HG03060 (cell line): ENCODE measurements around the gene HNRNPUL1.

ENCODE experiments used
- ATAC-seq: cut with Tn5 transposase; IDR thresholded peaks from one replicate; pipeline ENCODE4 v1.9.1; 2021; ENCODE audit warnings: low read depth, moderate number of reproducible peaks; ENCODE audit not compliant: unreplicated experiment

Gene HNRNPUL1

GRCh38 chr19:41307090-41307875, 43.1 kb downstream of the HNRNPUL1 start:
- no peak for ATAC-seq

DNA sequence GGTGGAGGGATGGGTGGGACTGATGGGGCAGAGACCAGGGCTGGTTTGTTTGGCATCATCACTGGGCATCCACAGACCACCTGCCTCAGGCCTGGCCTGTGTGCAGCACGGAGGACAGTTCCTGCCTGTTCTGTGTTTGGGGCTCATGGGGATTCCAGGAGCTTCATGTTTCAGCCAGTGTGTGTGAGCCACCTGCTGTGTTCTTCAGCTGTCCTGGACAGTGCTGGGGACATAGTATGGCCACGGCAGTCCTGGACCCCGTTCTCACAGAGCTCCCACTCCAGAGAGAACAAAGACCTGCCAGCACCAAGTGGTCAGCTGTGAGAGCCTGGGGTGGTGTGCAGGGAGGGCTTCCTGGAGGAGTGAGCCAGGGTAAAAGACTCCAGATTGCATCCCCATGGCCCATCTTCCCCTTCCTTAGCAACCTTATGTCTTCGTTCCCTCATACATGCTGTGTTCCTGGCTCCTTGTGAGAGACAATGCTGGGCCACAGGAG, 43.8 kb downstream of the HNRNPUL1 start:
- no peak for ATAC-seq

- ATAC-seq, result no peak
These were observed 44.4 kb downstream of the HNRNPUL1 start for GRCh38 chr19:41308450-41309179.

DNA sequence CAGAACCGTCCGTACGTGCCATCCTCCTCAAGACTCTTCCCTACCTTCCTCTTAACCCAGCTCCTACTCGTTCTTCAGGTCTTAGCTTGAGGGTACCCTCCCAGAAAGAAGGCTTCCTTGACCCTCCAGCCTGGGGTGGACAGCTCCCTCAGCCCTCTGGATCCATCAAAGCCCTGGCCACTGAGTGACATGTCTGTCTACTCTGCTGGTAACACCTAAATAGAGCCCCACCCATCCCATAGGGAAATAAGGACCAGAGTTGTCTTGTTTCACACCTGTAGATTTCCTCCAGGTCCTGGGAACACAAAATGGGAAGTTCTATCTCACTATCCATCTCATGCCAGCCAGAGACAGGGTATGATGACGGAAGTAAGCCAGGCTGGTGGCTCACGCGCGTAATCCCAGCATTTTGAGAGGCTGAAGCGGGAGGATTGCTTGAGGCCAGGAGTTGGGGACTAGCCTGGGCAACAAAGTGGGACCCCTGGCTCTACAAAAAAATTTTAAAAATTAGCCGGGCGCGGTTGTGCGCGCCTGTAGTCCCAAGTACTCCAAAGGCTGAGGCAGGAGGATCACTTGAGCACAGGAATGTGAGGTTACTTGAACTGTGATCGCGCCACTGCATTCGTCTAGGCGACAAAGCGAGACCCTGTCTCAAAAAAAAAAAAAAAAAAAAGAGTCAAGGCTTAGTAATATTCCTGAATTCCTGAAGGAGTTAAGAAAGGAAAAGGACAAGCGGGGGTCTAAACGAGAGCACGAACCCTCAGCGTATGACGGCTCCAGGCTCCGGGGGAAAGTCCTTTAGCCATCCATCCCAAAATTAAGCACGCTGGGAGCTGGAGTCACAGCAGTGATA, 45.2 kb downstream of the HNRNPUL1 start:
- ATAC-seq, result no peak

DNA sequence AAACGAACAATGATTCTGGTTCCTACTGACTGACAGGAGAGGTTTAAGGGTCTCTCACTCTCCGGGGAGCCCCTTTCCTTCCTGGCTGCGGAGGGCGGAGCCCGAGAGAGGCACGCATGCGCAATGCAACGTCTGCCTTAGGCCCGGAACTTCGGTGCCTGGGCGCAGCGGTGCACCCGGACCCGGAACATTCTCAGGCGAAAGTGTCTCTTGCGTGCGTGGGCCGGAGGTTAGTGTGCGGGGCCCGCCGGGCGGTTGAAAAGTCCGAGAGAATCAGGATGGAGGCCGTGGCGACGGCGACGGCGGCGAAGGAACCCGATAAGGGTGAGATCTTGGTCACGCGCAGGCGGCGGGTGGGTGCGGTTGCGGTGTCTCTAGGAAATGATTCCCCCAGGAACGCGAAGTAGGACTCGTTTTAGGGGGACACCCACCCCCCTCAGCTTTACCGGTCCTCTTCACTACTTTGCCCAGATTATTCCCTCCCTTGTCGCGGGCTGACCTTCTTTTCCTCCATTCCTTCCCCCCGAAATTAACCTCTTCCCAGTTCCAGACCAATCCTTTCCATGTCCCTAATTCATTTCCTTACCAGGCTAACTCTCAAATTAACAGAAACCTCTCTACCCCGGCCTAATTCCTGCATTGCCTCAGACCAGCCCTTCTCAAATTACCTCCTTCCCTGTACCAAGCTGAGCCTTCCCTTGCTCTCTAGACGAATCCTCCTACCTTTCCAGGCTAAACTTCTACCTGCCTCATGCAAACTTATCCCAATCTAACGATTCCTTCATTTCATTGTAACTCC, 46.1 kb downstream of the HNRNPUL1 start, which contains the start of gene CCDC97:
CCDC97 (plus strand) TSS at position 140 of the 799 bp plus-strand sequence; CDS start at position 279, 139 bp downstream.
- ATAC-seq, result peak; percentile 47

DNA sequence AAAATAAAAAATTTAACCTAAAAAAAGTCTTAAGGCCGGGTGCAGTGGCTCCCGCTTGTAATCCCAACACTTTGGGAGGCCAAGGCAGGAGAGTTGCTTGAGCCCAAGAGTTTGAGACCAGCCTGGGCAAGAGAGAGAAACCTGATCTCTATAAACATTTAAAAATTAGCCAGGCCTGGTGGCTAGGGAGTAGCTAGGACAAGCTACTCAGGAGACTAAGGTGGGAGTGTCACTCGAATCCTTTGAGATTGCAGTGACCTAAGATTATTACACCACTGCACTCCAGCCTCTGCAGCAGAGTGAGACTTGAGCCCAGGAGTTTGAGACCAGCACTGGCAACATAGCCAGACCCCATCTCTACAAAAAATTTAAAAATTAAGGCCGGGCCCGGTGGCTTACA, 46.9 kb downstream of the HNRNPUL1 start:
- no peak for ATAC-seq

GRCh38 chr19:41311613-41312012, 47.4 kb downstream of the HNRNPUL1 start:
- ATAC-seq, result no peak

DNA sequence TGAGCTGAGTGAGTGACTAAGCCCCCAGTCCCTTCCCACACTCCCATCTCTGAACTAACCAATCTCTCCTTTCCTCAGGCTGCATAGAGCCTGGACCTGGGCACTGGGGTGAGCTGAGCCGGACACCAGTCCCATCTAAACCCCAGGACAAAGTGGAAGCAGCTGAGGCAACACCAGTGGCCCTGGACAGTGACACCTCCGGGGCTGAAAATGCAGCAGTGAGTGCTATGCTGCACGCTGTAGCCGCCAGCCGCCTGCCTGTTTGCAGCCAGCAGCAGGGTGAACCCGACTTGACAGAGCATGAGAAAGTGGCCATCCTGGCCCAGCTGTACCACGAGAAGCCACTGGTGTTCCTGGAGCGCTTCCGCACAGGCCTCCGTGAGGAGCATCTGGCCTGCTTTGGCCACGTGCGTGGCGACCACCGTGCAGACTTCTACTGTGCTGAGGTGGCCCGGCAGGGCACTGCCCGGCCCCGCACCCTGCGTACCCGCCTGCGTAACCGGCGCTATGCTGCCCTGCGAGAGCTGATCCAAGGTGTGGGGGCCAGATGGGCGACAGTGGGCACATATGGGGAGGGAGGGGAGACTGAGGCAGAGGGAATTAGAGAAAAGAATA, 52.2 kb downstream of the HNRNPUL1 start:
- no peak for ATAC-seq

DNA sequence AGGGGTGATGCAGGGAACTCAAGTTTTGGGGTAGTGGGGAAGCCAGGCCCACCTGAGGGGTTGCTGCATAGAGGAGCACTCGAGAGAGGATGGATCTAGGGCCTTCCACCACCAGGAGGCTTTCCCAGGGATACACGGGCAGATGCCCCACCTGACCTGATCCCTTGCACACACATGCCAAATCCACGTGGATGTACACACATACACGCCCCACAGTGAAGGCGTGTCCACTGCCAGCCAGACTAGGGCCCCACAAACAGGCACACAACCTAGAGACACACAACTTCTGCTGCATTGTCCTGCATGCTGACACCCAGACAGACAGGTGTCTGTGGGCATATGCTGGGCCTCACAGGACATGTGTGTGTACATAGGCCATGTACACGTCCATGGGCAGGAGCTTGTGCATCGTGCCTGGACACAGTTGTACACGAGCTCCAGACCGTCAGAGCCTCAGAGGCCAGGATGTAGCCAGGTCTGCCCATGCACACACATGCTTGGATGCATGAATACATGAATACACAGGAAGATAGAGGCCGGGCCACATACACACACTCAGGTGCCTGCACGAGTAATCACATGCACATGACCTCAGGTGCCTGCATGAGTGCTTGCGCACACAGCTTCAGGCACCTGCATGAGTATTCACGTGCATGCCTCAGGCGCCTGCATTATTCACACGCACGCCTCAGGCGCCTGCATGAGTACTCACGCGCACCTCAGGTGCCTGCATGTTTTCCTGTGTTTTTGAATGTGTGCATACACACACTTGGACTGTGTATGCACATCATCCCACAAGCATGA, 54.7 kb downstream of the HNRNPUL1 start:
- no peak for ATAC-seq

DNA sequence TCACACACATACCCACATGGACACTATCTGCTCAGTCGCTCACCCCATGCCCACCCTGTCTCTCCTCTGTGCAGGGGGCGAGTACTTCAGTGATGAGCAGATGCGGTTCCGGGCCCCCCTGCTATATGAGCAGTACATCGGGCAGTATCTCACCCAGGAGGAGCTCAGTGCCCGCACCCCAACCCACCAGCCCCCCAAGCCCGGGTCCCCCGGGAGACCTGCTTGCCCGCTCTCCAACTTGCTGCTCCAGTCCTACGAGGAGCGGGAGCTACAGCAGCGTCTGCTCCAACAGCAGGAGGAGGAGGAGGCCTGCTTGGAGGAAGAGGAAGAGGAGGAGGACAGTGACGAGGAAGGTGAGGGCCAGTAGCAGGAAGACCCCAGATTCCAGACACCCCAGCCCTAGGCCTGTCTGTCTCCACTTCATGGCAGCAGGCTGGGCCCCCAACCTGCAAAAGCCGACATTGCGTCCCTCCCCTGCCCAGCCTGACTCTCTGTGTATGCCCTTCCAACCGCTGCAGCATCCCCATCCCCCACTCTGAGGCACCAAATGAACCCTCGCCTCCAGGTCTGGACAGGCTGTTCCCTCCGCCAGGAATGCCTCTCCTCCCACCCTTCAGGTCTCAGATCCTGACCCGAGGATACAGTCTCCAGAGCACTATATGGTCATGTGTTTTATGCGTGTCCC, 55.5 kb downstream of the HNRNPUL1 start:
- no peak for ATAC-seq

GRCh38 chr19:41320185-41320518, 56.0 kb downstream of the HNRNPUL1 start:
- no peak for ATAC-seq

- ATAC-seq, result no peak
These were observed 56.4 kb downstream of the HNRNPUL1 start for GRCh38 chr19:41320568-41320967.

GRCh38 chr19:41321204-41321599, 57.0 kb downstream of the HNRNPUL1 start:
- ATAC-seq, result no peak

- no peak for ATAC-seq
These were observed 57.6 kb downstream of the HNRNPUL1 start for GRCh38 chr19:41321600-41322270.

DNA sequence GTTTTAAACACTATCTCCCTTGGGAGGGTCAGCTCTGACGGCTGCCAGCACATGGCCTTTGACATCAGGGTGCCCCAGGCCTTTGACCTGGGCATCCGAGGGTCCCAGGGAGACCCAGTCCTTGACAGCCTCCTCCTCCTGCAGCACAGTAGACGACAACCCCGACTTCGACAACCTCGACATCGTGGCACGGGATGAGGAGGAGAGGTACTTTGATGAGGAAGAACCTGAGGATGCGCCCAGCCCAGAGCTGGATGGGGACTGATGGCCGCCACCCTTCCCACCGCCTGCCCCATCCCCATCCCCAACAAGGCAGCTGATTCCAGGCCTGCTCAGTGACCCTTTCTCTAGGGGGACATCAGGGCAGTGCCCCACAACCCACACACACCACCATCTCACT, 58.3 kb downstream of the HNRNPUL1 start:
- no peak for ATAC-seq

DNA sequence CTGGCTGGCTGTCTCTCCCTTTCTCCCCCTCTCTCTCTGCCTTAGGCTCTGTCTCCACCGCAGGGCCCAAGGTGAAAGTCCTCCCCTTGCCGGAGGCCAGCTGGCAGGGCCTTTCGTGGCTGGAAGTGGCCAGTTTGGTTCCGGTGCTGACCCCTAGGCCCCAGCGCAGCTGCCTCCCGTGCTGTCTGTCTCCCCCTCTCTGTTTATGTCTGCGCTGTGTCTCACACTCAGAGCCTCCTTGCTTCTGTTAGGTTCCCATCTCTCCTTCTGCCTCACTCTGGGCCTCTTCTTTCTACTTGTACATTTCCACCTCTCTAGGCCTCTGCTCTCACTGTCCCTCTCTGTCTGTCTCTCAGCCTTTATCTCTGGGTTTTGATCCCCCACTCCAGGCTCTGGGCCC, 58.9 kb downstream of the HNRNPUL1 start:
- no peak for ATAC-seq

DNA sequence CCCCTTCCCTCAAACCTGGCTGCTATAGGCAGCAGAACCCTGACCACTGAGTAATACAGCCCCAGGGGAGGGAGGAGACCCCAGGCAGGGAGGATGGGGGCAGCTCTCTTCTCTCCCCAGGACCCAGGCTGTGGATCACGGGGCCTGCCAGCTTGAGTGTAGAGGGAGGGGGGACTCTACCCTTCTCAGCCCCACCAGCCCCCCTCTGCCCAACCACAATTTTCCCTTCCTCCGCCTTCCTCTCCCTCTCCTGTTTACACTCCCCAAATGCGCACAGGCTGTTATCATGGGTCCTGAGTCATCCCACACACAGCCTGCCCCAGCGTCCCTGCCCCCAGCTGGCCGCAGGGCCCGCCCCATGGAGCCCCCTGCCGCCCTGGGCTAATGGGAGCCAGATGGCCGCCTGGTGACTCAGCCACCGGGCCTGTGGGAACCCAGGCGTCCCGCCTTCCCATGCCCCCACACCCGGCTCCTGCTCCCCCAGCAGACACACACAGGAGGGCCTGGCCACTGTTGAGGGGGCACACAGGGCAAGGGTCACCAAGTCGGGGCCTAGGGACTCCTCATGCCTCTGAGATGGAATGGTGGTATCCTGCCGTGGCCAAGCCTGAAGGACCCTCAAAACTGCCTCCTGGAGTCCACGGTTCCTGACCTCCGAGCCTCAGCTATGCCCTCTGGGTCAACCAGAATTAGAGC, 59.4 kb downstream of the HNRNPUL1 start:
- no peak for ATAC-seq
